HepG2 (cell line): ENCODE results near the gene POLR2F. TPM values are rescaled to one million over a fixed set of nuclear protein-coding genes. Genes with fewer than 3 reads are reported as not detected.

Source experiments
- ATAC-seq: fragments of 200-7000 bp; cut with Tn5 transposase; 3 replicates; pipeline ENCODE4 v1.9.1; 2020; ENCODE audit warnings: mild to moderate bottlenecking, moderate library complexity
- BruUV-seq: library from RNA; stranded (reverse); fragments of 400-500 nt; replicated peaks from 2 replicates; lab custom pipeline; 2021; lab: Mats Ljungman, UMichigan
- CTCF ChIA-PET: fragments of 300-600 bp; formaldehyde crosslinking; extraction: SDS; loops from one replicate; lab custom pipeline; 2021; ENCODE audit warnings: low total read pairs, inconsistent platforms, low intra/inter-chr PET ratio; lab: Yijun Ruan, JAX
- POLR2A ChIA-PET: fragments of 350-600 bp; sonication (Branson Sonifier 250); formaldehyde crosslinking; loops from one replicate; lab custom pipeline; 2020; ENCODE audit warnings: antibody characterized with exemption, inconsistent platforms; lab: Yijun Ruan, JAX
- DNase-seq: peaks from one replicate; pipeline ENCODE4 v3.0.0-alpha.2; 2015; ENCODE audit warnings: low spot score
- FAIRE-seq: peaks from 3 replicates; lab custom pipeline; 2011; peaks lifted over from hg19 to GRCh38; lab: Jason Lieb, UNC
- H2AFZ ChIP-seq: one replicate; pipeline ENCODE4 v1.6.1; 2011; ENCODE audit warnings: low read length, inconsistent platforms
- H3K27ac ChIP-seq: fragments of 300-600 bp; 3 replicates; pipeline ENCODE4 v1.8.0; 2011; ENCODE audit warnings: mixed run types, mild to moderate bottlenecking, mixed read lengths, low read length, inconsistent platforms; ENCODE audit not compliant: insufficient read depth; ENCODE audit errors: extremely low read length
- H3K27me3 ChIP-seq, 2 experiments: fragments of 200-600 bp in 1 of 2; 2 replicates in 1 of 2; 3 replicates in 1 of 2; pipeline versions ENCODE4 v1.6.0 to v1.8.0; 2011; ENCODE audit warnings: low read length in 2 of 2, mild to moderate bottlenecking in 2 of 2, moderate library complexity in 2 of 2, inconsistent platforms in 1 of 2; ENCODE audit not compliant: insufficient read depth in 2 of 2, control insufficient read depth in 1 of 2
- H3K36me3 ChIP-seq, 2 experiments: fragments of 200-600 bp in 1 of 2; replicated peaks in 1 of 2; 2 replicates in 1 of 2; 3 replicates in 1 of 2; pipeline versions ENCODE4 v1.5.1 to v1.8.0; 2011; ENCODE audit warnings: low read length in 2 of 2, inconsistent platforms in 1 of 2; ENCODE audit not compliant: insufficient read depth in 2 of 2, control insufficient read depth in 1 of 2
- H3K4me1 ChIP-seq: 2 replicates; pipeline ENCODE4 v1.5.1; 2012; ENCODE audit warnings: low read length, inconsistent platforms; ENCODE audit not compliant: insufficient read depth
- H3K4me2 ChIP-seq: 2 replicates; pipeline ENCODE4 v1.6.0; 2011; ENCODE audit warnings: low read depth, low read length, inconsistent platforms
- H3K4me3 ChIP-seq, 3 experiments: fragments of 200-600 bp in 1 of 3; sonication (generic), shearing (Covaris generic) in 1 of 3; replicated peaks in 1 of 3; 2 replicates each; pipeline ENCODE4 v1.5.1; 2011 to 2016; ENCODE audit warnings: low read length in 3 of 3, inconsistent platforms in 2 of 3, low read depth in 2 of 3, mild to moderate bottlenecking in 2 of 3, control low read depth in 1 of 3, mixed read lengths in 1 of 3; ENCODE audit not compliant: insufficient read depth in 1 of 3
- H3K79me2 ChIP-seq: one replicate; pipeline ENCODE4 v1.6.1; 2011; ENCODE audit warnings: low read length, inconsistent platforms; ENCODE audit not compliant: insufficient read depth
- H3K9ac ChIP-seq: 2 replicates; pipeline ENCODE4 v1.6.0; 2011; ENCODE audit warnings: mild to moderate bottlenecking, low read depth, low read length, inconsistent platforms; ENCODE audit not compliant: insufficient read depth
- H3K9me3 ChIP-seq: 2 replicates; pipeline ENCODE4 v1.5.1; 2012; ENCODE audit warnings: mild to moderate bottlenecking, low read length
- H4K20me1 ChIP-seq: 2 replicates; pipeline ENCODE4 v1.6.0; 2011; ENCODE audit warnings: inconsistent platforms, mild to moderate bottlenecking, low read length, moderate library complexity; ENCODE audit not compliant: insufficient read depth
- KLF13 ChIP-seq: sonication (generic); formaldehyde crosslinking; IDR thresholded peaks from 2 replicates; pipeline ENCODE4 v1.4.0; 2020; ENCODE audit warnings: mild to moderate bottlenecking, missing genetic modification reagents
- MED8 ChIP-seq: sonication (generic); formaldehyde crosslinking; IDR thresholded peaks from 2 replicates; pipeline ENCODE4 v1.8.1; 2023; ENCODE audit warnings: mild to moderate bottlenecking, missing genetic modification reagents; ENCODE audit not compliant: insufficient replicate concordance
- NKX3-1 ChIP-seq: sonication (generic); formaldehyde crosslinking; IDR thresholded peaks from 2 replicates; pipeline ENCODE4 v1.5.0; 2020; ENCODE audit warnings: missing genetic modification reagents
- ONECUT2 ChIP-seq: sonication (generic); formaldehyde crosslinking; IDR thresholded peaks from 2 replicates; pipeline ENCODE4 v1.4.0; 2020; ENCODE audit warnings: missing genetic modification reagents
- SP4 ChIP-seq: sonication (generic); formaldehyde crosslinking; IDR thresholded peaks from 2 replicates; pipeline ENCODE4 v1.8.1; 2023; ENCODE audit warnings: mild to moderate bottlenecking, missing genetic modification reagents
- TCF7 ChIP-seq: sonication (generic); IDR thresholded peaks from 2 replicates; pipeline ENCODE4 v1.6.1; 2016; ENCODE audit warnings: antibody characterized with exemption, low read depth
- ZFP62 ChIP-seq: sonication (generic); formaldehyde crosslinking; IDR thresholded peaks from 2 replicates; pipeline ENCODE4 v1.4.0; 2020; ENCODE audit warnings: missing genetic modification reagents
- ZNF12 ChIP-seq: sonication (generic); formaldehyde crosslinking; IDR thresholded peaks from 2 replicates; pipeline ENCODE4 v1.5.0; 2020; ENCODE audit warnings: missing genetic modification reagents
- ZNF382 ChIP-seq: sonication (generic); formaldehyde crosslinking; IDR thresholded peaks from 2 replicates; pipeline ENCODE4 v1.5.0; 2020; ENCODE audit warnings: missing genetic modification reagents, mild to moderate bottlenecking, borderline replicate concordance
- ZNF564 ChIP-seq: sonication (generic); formaldehyde crosslinking; IDR thresholded peaks from 2 replicates; pipeline ENCODE4 v1.8.1; 2023; ENCODE audit warnings: mild to moderate bottlenecking, missing genetic modification reagents
- ZNF850 ChIP-seq: sonication (generic); formaldehyde crosslinking; conservative IDR thresholded peaks from 2 replicates; pipeline ENCODE4 v1.9.0; 2021; ENCODE audit warnings: mild to moderate bottlenecking, missing genetic modification reagents
- WGBS: methylation state at CpG from one replicate; pipeline ENCODE4 v1.1.6; 2017; ENCODE audit warnings: low lambda C conversion rate; 5-methylcytosine and 5-hydroxymethylcytosine counted together
- in situ Hi-C: cut with HindIII; loops from 2 replicates; pipeline ENCODE4 v1.10.0; 2017; ENCODE audit warnings: low pct_unique_long_range_greater_than_20kb; ENCODE audit not compliant: extremely low pct_ligation_motif_present
- intact Hi-C: fragments of 100-400 bp; cut with micrococcal nuclease; formaldehyde crosslinking; loops from one replicate; pipeline ENCODE4 v1.10.0; 2022; ENCODE audit not compliant: unreplicated experiment
- polyA plus RNA-seq, 8 experiments: library from polyadenylated mRNA; depleted of rRNA in 3 of 8; stranded (reverse) in 7 of 8; unstranded in 1 of 8; fragments of >200 nt; fragmentation: Illumina TruSeq in 4 of 8; extraction: Trizol in 4 of 8; gene quantifications; 2 replicates each; pipeline versions ENCODE4 v1.2.1 to v1.2.3, GENCODE V29; 2011 to 2016; ENCODE audit warnings: low read depth in 4 of 8, missing spikeins in 1 of 8, mixed read lengths in 1 of 8; ENCODE audit not compliant: insufficient read depth in 1 of 8
- total RNA-seq, 5 experiments: library from RNA; depleted of rRNA; stranded (reverse); fragments of >200 nt; fragmentation: Illumina TruSeq; extraction: Trizol; gene quantifications; 2 replicates each; pipeline ENCODE4 v1.2.3, GENCODE V29; 2016; ENCODE audit warnings: low read depth in 1 of 5
- TF ChIP-seq, protein P1 (sequence below): IDR thresholded peaks from 2 replicates; pipeline ENCODE4 v1.6.1; 2016; ENCODE audit warnings: missing compliant biosample characterization, missing genetic modification reagents, borderline replicate concordance
- TF ChIP-seq, protein P2 (sequence below): sonication (generic); formaldehyde crosslinking; conservative IDR thresholded peaks from 2 replicates; pipeline ENCODE4 v1.8.0; 2022; ENCODE audit warnings: missing genetic modification reagents
- TF ChIP-seq, protein P3 (sequence below): sonication (generic); formaldehyde crosslinking; IDR thresholded peaks from 2 replicates; pipeline ENCODE4 v1.4.0; 2020; ENCODE audit warnings: missing genetic modification reagents
- TF ChIP-seq, protein P4 (sequence below): sonication (generic); formaldehyde crosslinking; IDR thresholded peaks from 2 replicates; pipeline ENCODE4 v1.4.0; 2020; ENCODE audit warnings: low read depth, mild to moderate bottlenecking, missing genetic modification reagents
- TF ChIP-seq, protein P5 (sequence below): sonication (generic); formaldehyde crosslinking; IDR thresholded peaks from 2 replicates; pipeline ENCODE4 v1.5.0; 2020; ENCODE audit warnings: missing genetic modification reagents

The POLR2F gene
- total and polyA plus RNA-seq, 2 of the 13 experiments (the other 11 are each of a cell fraction or from before 2014, with no cell fraction given), result 135 to 158 TPM

- intact Hi-C loops, result no loop called here
- H3K27ac ChIP-seq, result no peak overlapping the region
- H3K9ac ChIP-seq, result no peak overlapping the region
- no peak overlapping the region for H2AFZ ChIP-seq
- H3K36me3 ChIP-seq, result peaks cover 5 to 22% of the 10 kb centered on the region in 2 experiments; a peak in 3 of 5 replicates
- H3K79me2 ChIP-seq, result no peaks in the 10 kb centered on the region
- no peak overlapping the region for H3K4me2 ChIP-seq
- in situ Hi-C loops, result no loop called here
- no peaks in the 10 kb centered on the region for H4K20me1 ChIP-seq
- 97% methylated on average over 8 of the region's 12 CpGs for WGBS
- H3K27me3 ChIP-seq, result no peaks in the 10 kb centered on the region
- ChIA-PET POLR2A (no interaction called here), CTCF (no interaction called here)
- BruUV-seq, result no TSS peak
- DNase-seq (no peak), ATAC-seq (peak; percentile 16; the same call in 1 of the 3 replicates), FAIRE-seq (no peak)
- H3K4me3 ChIP-seq, result no peak overlapping the region
- no peaks in the 10 kb centered on the region for H3K4me1 ChIP-seq
- no peaks in the 10 kb centered on the region for H3K9me3 ChIP-seq
- TF ChIP-seq, protein P1, sequence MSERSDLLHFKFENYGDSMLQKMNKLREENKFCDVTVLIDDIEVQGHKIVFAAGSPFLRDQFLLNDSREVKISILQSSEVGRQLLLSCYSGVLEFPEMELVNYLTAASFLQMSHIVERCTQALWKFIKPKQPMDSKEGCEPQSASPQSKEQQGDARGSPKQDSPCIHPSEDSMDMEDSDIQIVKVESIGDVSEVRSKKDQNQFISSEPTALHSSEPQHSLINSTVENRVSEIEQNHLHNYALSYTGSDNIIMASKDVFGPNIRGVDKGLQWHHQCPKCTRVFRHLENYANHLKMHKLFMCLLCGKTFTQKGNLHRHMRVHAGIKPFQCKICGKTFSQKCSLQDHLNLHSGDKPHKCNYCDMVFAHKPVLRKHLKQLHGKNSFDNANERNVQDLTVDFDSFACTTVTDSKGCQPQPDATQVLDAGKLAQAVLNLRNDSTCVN, result no peak
- TF ChIP-seq, protein P2, sequence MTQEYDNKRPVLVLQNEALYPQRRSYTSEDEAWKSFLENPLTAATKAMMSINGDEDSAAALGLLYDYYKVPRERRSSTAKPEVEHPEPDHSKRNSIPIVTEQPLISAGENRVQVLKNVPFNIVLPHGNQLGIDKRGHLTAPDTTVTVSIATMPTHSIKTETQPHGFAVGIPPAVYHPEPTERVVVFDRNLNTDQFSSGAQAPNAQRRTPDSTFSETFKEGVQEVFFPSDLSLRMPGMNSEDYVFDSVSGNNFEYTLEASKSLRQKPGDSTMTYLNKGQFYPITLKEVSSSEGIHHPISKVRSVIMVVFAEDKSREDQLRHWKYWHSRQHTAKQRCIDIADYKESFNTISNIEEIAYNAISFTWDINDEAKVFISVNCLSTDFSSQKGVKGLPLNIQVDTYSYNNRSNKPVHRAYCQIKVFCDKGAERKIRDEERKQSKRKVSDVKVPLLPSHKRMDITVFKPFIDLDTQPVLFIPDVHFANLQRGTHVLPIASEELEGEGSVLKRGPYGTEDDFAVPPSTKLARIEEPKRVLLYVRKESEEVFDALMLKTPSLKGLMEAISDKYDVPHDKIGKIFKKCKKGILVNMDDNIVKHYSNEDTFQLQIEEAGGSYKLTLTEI, result no peak
- TF ChIP-seq ZNF850, result no peak
- TF ChIP-seq NKX3-1, result no peak
- no peak for TF ChIP-seq ZNF12 (CRISPR knock-in tag)
- TF ChIP-seq, protein P3, sequence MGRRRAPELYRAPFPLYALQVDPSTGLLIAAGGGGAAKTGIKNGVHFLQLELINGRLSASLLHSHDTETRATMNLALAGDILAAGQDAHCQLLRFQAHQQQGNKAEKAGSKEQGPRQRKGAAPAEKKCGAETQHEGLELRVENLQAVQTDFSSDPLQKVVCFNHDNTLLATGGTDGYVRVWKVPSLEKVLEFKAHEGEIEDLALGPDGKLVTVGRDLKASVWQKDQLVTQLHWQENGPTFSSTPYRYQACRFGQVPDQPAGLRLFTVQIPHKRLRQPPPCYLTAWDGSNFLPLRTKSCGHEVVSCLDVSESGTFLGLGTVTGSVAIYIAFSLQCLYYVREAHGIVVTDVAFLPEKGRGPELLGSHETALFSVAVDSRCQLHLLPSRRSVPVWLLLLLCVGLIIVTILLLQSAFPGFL (CRISPR knock-in tag), result no peak
- TF ChIP-seq, protein P4, sequence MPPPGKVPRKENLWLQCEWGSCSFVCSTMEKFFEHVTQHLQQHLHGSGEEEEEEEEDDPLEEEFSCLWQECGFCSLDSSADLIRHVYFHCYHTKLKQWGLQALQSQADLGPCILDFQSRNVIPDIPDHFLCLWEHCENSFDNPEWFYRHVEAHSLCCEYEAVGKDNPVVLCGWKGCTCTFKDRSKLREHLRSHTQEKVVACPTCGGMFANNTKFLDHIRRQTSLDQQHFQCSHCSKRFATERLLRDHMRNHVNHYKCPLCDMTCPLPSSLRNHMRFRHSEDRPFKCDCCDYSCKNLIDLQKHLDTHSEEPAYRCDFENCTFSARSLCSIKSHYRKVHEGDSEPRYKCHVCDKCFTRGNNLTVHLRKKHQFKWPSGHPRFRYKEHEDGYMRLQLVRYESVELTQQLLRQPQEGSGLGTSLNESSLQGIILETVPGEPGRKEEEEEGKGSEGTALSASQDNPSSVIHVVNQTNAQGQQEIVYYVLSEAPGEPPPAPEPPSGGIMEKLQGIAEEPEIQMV (CRISPR knock-in tag), result no peak
- no peak for TF ChIP-seq MED8
- TF ChIP-seq KLF13 (CRISPR knock-in tag), result no peak
- TF ChIP-seq ZFP62 (CRISPR knock-in tag), result no peak
- TF ChIP-seq TCF7, result no peak
- no peak for TF ChIP-seq SP4 (CRISPR knock-in tag)
- no peak for TF ChIP-seq ONECUT2 (CRISPR knock-in tag)
- TF ChIP-seq, protein P5, sequence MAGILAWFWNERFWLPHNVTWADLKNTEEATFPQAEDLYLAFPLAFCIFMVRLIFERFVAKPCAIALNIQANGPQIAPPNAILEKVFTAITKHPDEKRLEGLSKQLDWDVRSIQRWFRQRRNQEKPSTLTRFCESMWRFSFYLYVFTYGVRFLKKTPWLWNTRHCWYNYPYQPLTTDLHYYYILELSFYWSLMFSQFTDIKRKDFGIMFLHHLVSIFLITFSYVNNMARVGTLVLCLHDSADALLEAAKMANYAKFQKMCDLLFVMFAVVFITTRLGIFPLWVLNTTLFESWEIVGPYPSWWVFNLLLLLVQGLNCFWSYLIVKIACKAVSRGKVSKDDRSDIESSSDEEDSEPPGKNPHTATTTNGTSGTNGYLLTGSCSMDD (CRISPR knock-in tag), result no peak
- no peak for TF ChIP-seq ZNF382
- TF ChIP-seq ZNF564, result no peak
Measured at GRCh38 chr22:37940698-37941376, 12.7 kb upstream of the POLR2F start.
